ENCODE results near the gene IFI27L1.

IFI27L1 gene

DNA sequence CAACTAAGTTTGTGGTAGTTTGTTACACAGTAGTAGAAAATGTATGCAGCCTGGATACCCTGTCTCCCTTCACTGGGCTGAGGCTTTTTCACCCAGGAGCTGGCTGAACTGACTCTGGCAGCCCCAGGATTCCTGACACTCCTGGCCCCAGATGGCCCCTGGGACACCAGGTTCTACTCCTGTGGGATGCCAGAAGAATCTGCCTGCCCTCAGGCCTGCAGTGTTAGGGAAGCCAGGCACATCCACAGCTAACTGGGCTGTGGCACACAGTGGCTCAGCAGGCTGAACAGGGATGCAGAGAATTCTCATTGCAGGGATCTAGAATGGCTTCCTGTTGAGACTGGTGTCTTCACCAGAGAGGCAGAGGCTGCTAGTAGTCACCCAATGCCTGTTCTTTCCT, 38.0 kb downstream of the IFI27L1 start:
- H4K12ac ChIP-seq (ENCODE audit: low read depth, low read length): no peak overlapping the region
- no peak overlapping the region for H3K23ac ChIP-seq (ENCODE audit: low read length)
- no peak overlapping the region for H3K27ac ChIP-seq (ENCODE audit: low read depth, low read length)
- H2AFZ ChIP-seq (ENCODE audit: insufficient read depth, low read length, poor library complexity): no peak overlapping the region
- H3K27me3 ChIP-seq (ENCODE audit: insufficient read depth, low read length): no peaks in the 10 kb centered on the region
- no peaks in the 10 kb centered on the region for H3K36me3 ChIP-seq (ENCODE audit: control insufficient read depth in 1 of 2, insufficient read depth in 2 of 2, low read length in 2 of 2)
- H2BK12ac ChIP-seq (ENCODE audit: low read length): no peak overlapping the region
- H3K4ac ChIP-seq (ENCODE audit: low read depth, low read length): no peak overlapping the region
- no peak overlapping the region for H3K14ac ChIP-seq (ENCODE audit: low read length)
- no peak for DNase-seq
- H3K9ac ChIP-seq (ENCODE audit: low read length): no peak overlapping the region
- no peak overlapping the region for H2BK5ac ChIP-seq (ENCODE audit: low read depth, low read length, poor library complexity)
- no peak overlapping the region for H3K18ac ChIP-seq (ENCODE audit: low read length)
- H3K79me2 ChIP-seq (ENCODE audit: control insufficient read depth, insufficient read depth, low read length, poor library complexity): no peaks in the 10 kb centered on the region
- H4K91ac ChIP-seq (ENCODE audit: low read depth, low read length): no peak overlapping the region
- no peaks in the 10 kb centered on the region for H3K4me1 ChIP-seq (ENCODE audit: control insufficient read depth in 1 of 2, insufficient read depth in 2 of 2, low read length in 2 of 2)
- H3K4me3 ChIP-seq (ENCODE audit: low read depth, low read length): no peak overlapping the region
- H3K9me3 ChIP-seq (ENCODE audit: insufficient read depth, low read depth, low read length): peaks cover 4% of the 10 kb centered on the region
- no peak overlapping the region for H4K8ac ChIP-seq (ENCODE audit: low read depth, low read length)
- H3K4me2 ChIP-seq (ENCODE audit: low read length): no peak overlapping the region
- no peaks in the 10 kb centered on the region for H3K79me1 ChIP-seq (ENCODE audit: low read length)
- no peak overlapping the region for H2AK5ac ChIP-seq (ENCODE audit: low read length)
- H2BK120ac ChIP-seq (ENCODE audit: insufficient read depth, low read length, poor library complexity): no peak overlapping the region

DNA sequence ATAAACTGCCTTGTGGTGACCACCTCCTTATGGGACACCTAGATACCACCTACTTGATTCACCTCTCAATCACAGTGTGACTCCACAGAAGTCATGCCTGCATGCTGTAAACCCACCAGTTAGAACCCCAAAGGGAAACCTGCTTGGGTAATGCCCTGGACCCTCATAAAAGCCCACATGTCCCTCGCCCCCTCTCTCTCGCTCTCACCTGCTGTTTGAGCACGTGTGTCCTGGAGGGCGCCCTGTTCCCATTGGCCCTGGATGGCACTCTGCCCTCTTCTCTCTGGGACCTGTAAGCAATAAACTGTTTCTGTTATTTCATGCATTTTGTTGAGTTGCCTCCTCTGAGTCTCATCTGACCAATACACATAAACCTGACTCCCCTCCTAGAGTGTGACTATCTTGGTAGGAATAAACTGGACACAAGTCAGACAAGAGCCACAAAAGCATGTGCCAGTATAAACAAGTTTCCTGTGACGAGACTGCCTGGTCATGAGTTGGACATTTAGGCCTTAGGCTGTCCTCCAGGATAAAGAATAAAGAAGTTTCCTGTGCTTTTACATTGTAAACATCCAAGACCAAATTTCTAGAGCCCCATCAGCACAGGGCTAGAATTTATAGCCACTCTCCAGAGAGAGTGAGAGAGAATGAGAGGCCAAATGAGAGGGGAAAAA, 39.7 kb downstream of the IFI27L1 start:
- no peak overlapping the region for H3K4ac ChIP-seq (ENCODE audit: low read depth, low read length)
- WGBS (ENCODE audit: extremely low coverage, insufficient coverage, insufficient read length): no CpG with 5 or more reads among the region's 5 CpGs
- H3K79me2 ChIP-seq (ENCODE audit: control insufficient read depth, insufficient read depth, low read length, poor library complexity): no peaks in the 10 kb centered on the region

DNA sequence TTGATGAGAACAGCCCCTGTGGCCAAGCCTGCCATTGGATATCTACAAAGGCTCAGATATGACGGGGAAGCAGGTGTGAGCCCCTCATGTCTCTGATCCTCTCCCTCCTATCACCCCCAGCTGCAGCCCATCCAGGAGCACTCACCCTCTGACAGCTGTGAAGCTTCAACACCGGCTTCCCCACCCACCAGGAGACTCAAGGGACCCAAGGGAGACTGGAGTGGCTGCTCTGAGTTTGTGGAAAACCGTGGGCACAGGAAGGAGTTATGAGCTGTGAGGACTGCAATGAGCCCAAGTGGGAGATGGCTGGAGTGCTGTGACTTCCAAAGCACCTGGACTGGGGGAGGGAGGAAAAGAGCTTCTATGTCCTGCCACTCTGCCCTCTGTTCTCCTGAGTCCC, 40.4 kb downstream of the IFI27L1 start:
- H3K4me3 ChIP-seq (ENCODE audit: low read depth, low read length): no peak overlapping the region
- no peak overlapping the region for H2BK5ac ChIP-seq (ENCODE audit: low read depth, low read length, poor library complexity)
- H3K14ac ChIP-seq (ENCODE audit: low read length): no peak overlapping the region
- no peak overlapping the region for H3K4me2 ChIP-seq (ENCODE audit: low read length)
- no peak overlapping the region for H3K27ac ChIP-seq (ENCODE audit: low read depth, low read length)
- H3K79me1 ChIP-seq (ENCODE audit: low read length): no peaks in the 10 kb centered on the region
- H3K23ac ChIP-seq (ENCODE audit: low read length): no peak overlapping the region
- H3K79me2 ChIP-seq (ENCODE audit: control insufficient read depth, insufficient read depth, low read length, poor library complexity): no peaks in the 10 kb centered on the region
- no peak overlapping the region for H2BK12ac ChIP-seq (ENCODE audit: low read length)
- H3K4ac ChIP-seq (ENCODE audit: low read depth, low read length): no peak overlapping the region
- H4K91ac ChIP-seq (ENCODE audit: low read depth, low read length): no peak overlapping the region
- no peak overlapping the region for H3K18ac ChIP-seq (ENCODE audit: low read length)
- no peak overlapping the region for H4K12ac ChIP-seq (ENCODE audit: low read depth, low read length)
- peaks cover 4% of the 10 kb centered on the region for H3K9me3 ChIP-seq (ENCODE audit: insufficient read depth, low read depth, low read length)
- H4K8ac ChIP-seq (ENCODE audit: low read depth, low read length): no peak overlapping the region
- H2AFZ ChIP-seq (ENCODE audit: insufficient read depth, low read length, poor library complexity): no peak overlapping the region
- no peaks in the 10 kb centered on the region for H3K4me1 ChIP-seq (ENCODE audit: control insufficient read depth in 1 of 2, insufficient read depth in 2 of 2, low read length in 2 of 2)
- H3K27me3 ChIP-seq (ENCODE audit: insufficient read depth, low read length): no peaks in the 10 kb centered on the region
- no peak for DNase-seq
- H2AK5ac ChIP-seq (ENCODE audit: low read length): no peak overlapping the region
- no CpG with 5 or more reads among the region's 3 CpGs for WGBS (ENCODE audit: extremely low coverage, insufficient coverage, insufficient read length)
- no peak overlapping the region for H3K9ac ChIP-seq (ENCODE audit: low read length)
- H3K36me3 ChIP-seq (ENCODE audit: control insufficient read depth in 1 of 2, insufficient read depth in 2 of 2, low read length in 2 of 2): no peaks in the 10 kb centered on the region
- no peak overlapping the region for H2BK120ac ChIP-seq (ENCODE audit: insufficient read depth, low read length, poor library complexity)

More for the DNA sequence above, 39.7 kb downstream of the IFI27L1 start:
- H3K36me3 ChIP-seq (ENCODE audit: control insufficient read depth in 1 of 2, insufficient read depth in 2 of 2, low read length in 2 of 2): no peaks in the 10 kb centered on the region
- no peak overlapping the region for H2AK5ac ChIP-seq (ENCODE audit: low read length)
- no peak overlapping the region for H4K91ac ChIP-seq (ENCODE audit: low read depth, low read length)
- no peak overlapping the region for H3K4me3 ChIP-seq (ENCODE audit: low read depth, low read length)
- H4K12ac ChIP-seq (ENCODE audit: low read depth, low read length): no peak overlapping the region
- no peak overlapping the region for H2BK5ac ChIP-seq (ENCODE audit: low read depth, low read length, poor library complexity)
- no peak overlapping the region for H3K4me2 ChIP-seq (ENCODE audit: low read length)
- H3K9ac ChIP-seq (ENCODE audit: low read length): no peak overlapping the region
- peaks cover 4% of the 10 kb centered on the region for H3K9me3 ChIP-seq (ENCODE audit: insufficient read depth, low read depth, low read length)
- H4K8ac ChIP-seq (ENCODE audit: low read depth, low read length): no peak overlapping the region
- no peak overlapping the region for H3K18ac ChIP-seq (ENCODE audit: low read length)
- no peak overlapping the region for H2AFZ ChIP-seq (ENCODE audit: insufficient read depth, low read length, poor library complexity)
- no peaks in the 10 kb centered on the region for H3K79me1 ChIP-seq (ENCODE audit: low read length)
- H3K23ac ChIP-seq (ENCODE audit: low read length): no peak overlapping the region
- peak in 1 of 2 donors; percentile 28 for DNase-seq
- H2BK120ac ChIP-seq (ENCODE audit: insufficient read depth, low read length, poor library complexity): no peak overlapping the region
- no peaks in the 10 kb centered on the region for H3K4me1 ChIP-seq (ENCODE audit: control insufficient read depth in 1 of 2, insufficient read depth in 2 of 2, low read length in 2 of 2)
- no peak overlapping the region for H2BK12ac ChIP-seq (ENCODE audit: low read length)
- no peaks in the 10 kb centered on the region for H3K27me3 ChIP-seq (ENCODE audit: insufficient read depth, low read length)
- H3K14ac ChIP-seq (ENCODE audit: low read length): no peak overlapping the region
- H3K27ac ChIP-seq (ENCODE audit: low read depth, low read length): no peak overlapping the region

DNA sequence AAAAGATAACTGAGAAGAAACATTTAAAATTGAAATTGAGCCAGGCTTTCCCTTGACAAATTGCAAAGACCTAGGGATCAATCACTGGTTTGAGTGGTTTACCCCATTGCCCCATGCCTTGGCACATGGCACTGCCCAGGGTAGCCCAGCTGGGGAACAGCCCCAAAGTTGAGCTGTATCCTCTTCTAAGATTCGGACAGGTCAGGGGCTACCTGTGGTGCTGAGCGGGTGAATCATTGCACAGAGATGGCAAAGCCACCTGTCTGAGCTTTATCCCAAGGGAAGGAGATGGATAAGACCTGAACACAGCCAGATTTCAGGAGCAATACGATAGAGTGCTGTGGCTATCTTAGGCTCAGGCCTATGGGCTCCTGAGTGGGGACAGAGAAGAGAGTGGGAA, 41.3 kb downstream of the IFI27L1 start:
- no peaks in the 10 kb centered on the region for H3K79me1 ChIP-seq (ENCODE audit: low read length)
- no peak overlapping the region for H3K9ac ChIP-seq (ENCODE audit: low read length)
- no peak overlapping the region for H2AK5ac ChIP-seq (ENCODE audit: low read length)
- peaks cover 3% of the 10 kb centered on the region for H3K9me3 ChIP-seq (ENCODE audit: insufficient read depth, low read depth, low read length)
- no peak overlapping the region for H3K18ac ChIP-seq (ENCODE audit: low read length)
- no peak overlapping the region for H2AFZ ChIP-seq (ENCODE audit: insufficient read depth, low read length, poor library complexity)
- no peaks in the 10 kb centered on the region for H3K4me1 ChIP-seq (ENCODE audit: control insufficient read depth in 1 of 2, insufficient read depth in 2 of 2, low read length in 2 of 2)
- no peak overlapping the region for H3K27ac ChIP-seq (ENCODE audit: low read depth, low read length)
- H4K91ac ChIP-seq (ENCODE audit: low read depth, low read length): no peak overlapping the region
- no peak overlapping the region for H4K8ac ChIP-seq (ENCODE audit: low read depth, low read length)
- no peak overlapping the region for H4K12ac ChIP-seq (ENCODE audit: low read depth, low read length)
- no peak overlapping the region for H2BK12ac ChIP-seq (ENCODE audit: low read length)
- no peak overlapping the region for H3K23ac ChIP-seq (ENCODE audit: low read length)
- no peak overlapping the region for H3K4ac ChIP-seq (ENCODE audit: low read depth, low read length)
- no peak for DNase-seq
- H3K14ac ChIP-seq (ENCODE audit: low read length): no peak overlapping the region
- H2BK120ac ChIP-seq (ENCODE audit: insufficient read depth, low read length, poor library complexity): no peak overlapping the region
- no peaks in the 10 kb centered on the region for H3K79me2 ChIP-seq (ENCODE audit: control insufficient read depth, insufficient read depth, low read length, poor library complexity)
- no peak overlapping the region for H3K4me3 ChIP-seq (ENCODE audit: low read depth, low read length)
- no peak overlapping the region for H3K4me2 ChIP-seq (ENCODE audit: low read length)
- no peak overlapping the region for H2BK5ac ChIP-seq (ENCODE audit: low read depth, low read length, poor library complexity)
- H3K36me3 ChIP-seq (ENCODE audit: control insufficient read depth in 1 of 2, insufficient read depth in 2 of 2, low read length in 2 of 2): no peaks in the 10 kb centered on the region
- no CpG with 5 or more reads among the region's 3 CpGs for WGBS (ENCODE audit: extremely low coverage, insufficient coverage, insufficient read length)
- H3K27me3 ChIP-seq (ENCODE audit: insufficient read depth, low read length): no peaks in the 10 kb centered on the region

Data from trophoblast cell (in vitro differentiated cells and primary cell).